GM19452 (cell line): ENCODE results near the gene MB21D2.
"Not testable (repeated sequence)": the region's sequence is repeated elsewhere in the genome, so short reads cannot be mapped to it uniquely, and the experiment has no call there.

Experiments used
- ATAC-seq: cut with Tn5 transposase; IDR thresholded peaks from one replicate; pipeline ENCODE4 v1.9.1; 2021; ENCODE audit not compliant: unreplicated experiment

The MB21D2 gene

GRCh38 chr3:192917404-192918274, at the start of gene MB21D2:
Gene MB21D2 (minus strand): TSS chr3:192917856. CDS start chr3:192917840, 16 bp downstream.
- ATAC-seq, result peak; percentile 53

- ATAC-seq, result not testable (repeated sequence)
These were observed 47.5 kb upstream of the MB21D2 start for GRCh38 chr3:192964959-192965719.

- ATAC-seq, result no peak
These were observed 42.1 kb upstream of the MB21D2 start for GRCh38 chr3:192959773-192960172.

- no peak for ATAC-seq
These were observed 40.7 kb upstream of the MB21D2 start for GRCh38 chr3:192958219-192958872.

GRCh38 chr3:192957441-192958021, 39.9 kb upstream of the MB21D2 start:
- no peak for ATAC-seq

- ATAC-seq, result no peak
These were observed 36.3 kb upstream of the MB21D2 start for GRCh38 chr3:192953926-192954325.

- ATAC-seq, result no peak
These were observed 29.8 kb upstream of the MB21D2 start for GRCh38 chr3:192947421-192947820.

GRCh38 chr3:192943393-192943792, 25.7 kb upstream of the MB21D2 start:
- ATAC-seq, result no peak

- ATAC-seq, result no peak
These were observed 25.0 kb upstream of the MB21D2 start for GRCh38 chr3:192942625-192943024.

- ATAC-seq, result no peak
These were observed 22.5 kb upstream of the MB21D2 start for GRCh38 chr3:192940129-192940528.

GRCh38 chr3:192935441-192935840, 17.8 kb upstream of the MB21D2 start:
- no peak for ATAC-seq

- no peak for ATAC-seq
These were observed 16.3 kb upstream of the MB21D2 start for GRCh38 chr3:192933779-192934460.

GRCh38 chr3:192933259-192933658, 15.6 kb upstream of the MB21D2 start:
- no peak for ATAC-seq

GRCh38 chr3:192931825-192932224, 14.2 kb upstream of the MB21D2 start:
- ATAC-seq, result peak; percentile 73

- ATAC-seq, result no peak
These were observed 12.9 kb upstream of the MB21D2 start for GRCh38 chr3:192930577-192930976.

GRCh38 chr3:192929755-192930547, 12.3 kb upstream of the MB21D2 start:
- no peak for ATAC-seq

- ATAC-seq, result no peak
These were observed 11.5 kb upstream of the MB21D2 start for GRCh38 chr3:192929146-192929545.

GRCh38 chr3:192928720-192929119, 11.1 kb upstream of the MB21D2 start:
- ATAC-seq, result no peak

GRCh38 chr3:192928016-192928415, 10.4 kb upstream of the MB21D2 start:
- ATAC-seq, result no peak

GRCh38 chr3:192927016-192927415, 9.4 kb upstream of the MB21D2 start:
- no peak for ATAC-seq
